Measurements from ENCODE around the gene NPY2R. TPM values are rescaled to one million over a fixed set of nuclear protein-coding genes. Genes with fewer than 3 reads are reported as not detected.

The NPY2R gene
- total RNA-seq, 1 experiment from 2014 or later: not detected

- Histone ChIP-seq H3K36me3 (ENCODE audit: control insufficient read depth in 1 of 2, insufficient read depth in 2 of 2, low read length in 2 of 2) (no peaks in the 10 kb centered on the region), H3K27ac (ENCODE audit: low read depth, low read length) (no peak overlapping the region), H4K20me1 (ENCODE audit: insufficient read depth) (no peaks in the 10 kb centered on the region), H3K27me3 (ENCODE audit: insufficient read depth, low read length) (no peaks in the 10 kb centered on the region), H3K9me3 (ENCODE audit: control insufficient read depth in 1 of 2, insufficient read depth in 1 of 2, low read depth in 1 of 2, low read length in 2 of 2) (no peaks in the 10 kb centered on the region), H3K79me2 (ENCODE audit: insufficient read depth, low read length) (no peaks in the 10 kb centered on the region), H3K4me3 (replicated peaks in 1 of 2; ENCODE audit: low read depth in 1 of 2, low read length in 2 of 2) (no peak overlapping the region), H2AFZ (ENCODE audit: low read depth, low read length, poor library complexity, severe bottlenecking) (no peak overlapping the region), H3K4me1 (ENCODE audit: control insufficient read depth in 1 of 2, insufficient read depth in 2 of 2, low read length in 2 of 2) (no peaks in the 10 kb centered on the region), H3K9ac (ENCODE audit: low read length) (no peak overlapping the region), H3K4me2 (ENCODE audit: low read length) (no peak overlapping the region), H3K9me2 (ENCODE audit: insufficient read depth) (no peaks in the 10 kb centered on the region)
- CTCF ChIA-PET: no interaction called here
- POLR2A ChIA-PET: no interaction called here
- intact Hi-C loops (cut with micrococcal nuclease): no loop called here
- no TSS peak for BruUV-seq (replicated peaks)
- RAD21 ChIA-PET (ENCODE audit: low non-redundant PET in 1 of 2, low total read pairs in 2 of 2, uncharacterized antibody in 2 of 2, unreplicated experiment in 2 of 2): no interaction called here
- TF ChIP-seq ELF1 (IDR thresholded peaks at IDR 0.05; ENCODE audit: borderline replicate concordance, low read depth) (no peak), POLR2A (IDR thresholded peaks at IDR 0.05; ENCODE audit: borderline replicate concordance, extremely low read depth, insufficient read depth, insufficient read length) (no peak), EZH2phosphoT487 (IDR thresholded peaks at IDR 0.05; ENCODE audit: borderline replicate concordance) (no peak), SRF (IDR thresholded peaks at IDR 0.05; ENCODE audit: low read depth) (no peak), YY1 (IDR thresholded peaks at IDR 0.05; ENCODE audit: extremely low read depth, insufficient replicate concordance, low read depth, low read length) (no peak), MAX (IDR thresholded peaks at IDR 0.05) (no peak)
- no peak for DNase-seq (ENCODE audit: low read depth, low spot score)
- ATAC-seq: no peak
Observed at GRCh38 chr4:155207534-155208257, 740 bp upstream of the NPY2R start.

- H3K27me3 ChIP-seq (ENCODE audit: insufficient read depth, low read length): no peaks in the 10 kb centered on the region
- H3K9me3 ChIP-seq (ENCODE audit: control insufficient read depth in 1 of 2, insufficient read depth in 1 of 2, low read depth in 1 of 2, low read length in 2 of 2): no peaks in the 10 kb centered on the region
- H3K36me3 ChIP-seq (ENCODE audit: control insufficient read depth in 1 of 2, insufficient read depth in 2 of 2, low read length in 2 of 2): no peaks in the 10 kb centered on the region
- H3K79me2 ChIP-seq (ENCODE audit: insufficient read depth, low read length): no peaks in the 10 kb centered on the region
- ChIA-PET CTCF (no interaction called here), RAD21 (ENCODE audit: low non-redundant PET in 1 of 2, low total read pairs in 2 of 2, uncharacterized antibody in 2 of 2, unreplicated experiment in 2 of 2) (no interaction called here), POLR2A (no interaction called here)
- DNase-seq (ENCODE audit: low read depth, low spot score) (no peak), ATAC-seq (no peak)
- H3K9ac ChIP-seq (ENCODE audit: low read length): no peak overlapping the region
- no peaks in the 10 kb centered on the region for H3K4me1 ChIP-seq (ENCODE audit: control insufficient read depth in 1 of 2, insufficient read depth in 2 of 2, low read length in 2 of 2)
- TF ChIP-seq ATF3 (IDR thresholded peaks at IDR 0.05) (no peak), ZBTB33 (IDR thresholded peaks at IDR 0.05; ENCODE audit: extremely low read depth, insufficient replicate concordance, low read length) (no peak), TCF7L2 (IDR thresholded peaks at IDR 0.05; ENCODE audit: borderline replicate concordance, extremely low read depth, insufficient read depth, insufficient read length) (no peak), ZFX (IDR thresholded peaks at IDR 0.05) (no peak), ZNF274 (IDR thresholded peaks at IDR 0.05; ENCODE audit: low read depth, low read length) (no peak)
- H2AFZ ChIP-seq (ENCODE audit: low read depth, low read length, poor library complexity, severe bottlenecking): no peak overlapping the region
- H3K4me3 ChIP-seq (replicated peaks in 1 of 2; ENCODE audit: low read depth in 1 of 2, low read length in 2 of 2): no peak overlapping the region
- H3K4me2 ChIP-seq (ENCODE audit: low read length): no peak overlapping the region
- intact Hi-C loops (cut with micrococcal nuclease): no loop called here
- no TSS peak for BruUV-seq (replicated peaks)
- no peak overlapping the region for H3K27ac ChIP-seq (ENCODE audit: low read depth, low read length)
- H4K20me1 ChIP-seq (ENCODE audit: insufficient read depth): no peaks in the 10 kb centered on the region
- H3K9me2 ChIP-seq (ENCODE audit: insufficient read depth): no peaks in the 10 kb centered on the region
Observed at GRCh38 chr4:155220025-155220424, 11.6 kb downstream of the NPY2R start.

All from HCT116 (cell line).